ENCODE data around the gene D2HGDH.
A peak's percentile ranks its signal among the peaks of the same experiment; 100 is the strongest.
"Not testable (repeated sequence)": the region's sequence is repeated elsewhere in the genome, so short reads cannot be mapped to it uniquely, and the experiment has no call there.

The D2HGDH gene

GRCh38 chr2:241777170-241777685 is 42.8 kb downstream of the D2HGDH start:
- H3K36me3 ChIP-seq (ENCODE audit: control insufficient read depth, insufficient read depth, low read length): no peaks in the 10 kb centered on the region
- peak overlapping the region; percentile 55 for H3K4me3 ChIP-seq (ENCODE audit: low read length)
- no peak overlapping the region for H3K27ac ChIP-seq (ENCODE audit: low read depth, low read length)
- H3K27me3 ChIP-seq (ENCODE audit: control insufficient read depth, insufficient read depth, low read length): peaks cover 2% of the 10 kb centered on the region
- no peaks in the 10 kb centered on the region for H3K4me1 ChIP-seq (ENCODE audit: control insufficient read depth, insufficient read depth, low read length)
- H3K9ac ChIP-seq (ENCODE audit: low read length): no peak overlapping the region

DNA sequence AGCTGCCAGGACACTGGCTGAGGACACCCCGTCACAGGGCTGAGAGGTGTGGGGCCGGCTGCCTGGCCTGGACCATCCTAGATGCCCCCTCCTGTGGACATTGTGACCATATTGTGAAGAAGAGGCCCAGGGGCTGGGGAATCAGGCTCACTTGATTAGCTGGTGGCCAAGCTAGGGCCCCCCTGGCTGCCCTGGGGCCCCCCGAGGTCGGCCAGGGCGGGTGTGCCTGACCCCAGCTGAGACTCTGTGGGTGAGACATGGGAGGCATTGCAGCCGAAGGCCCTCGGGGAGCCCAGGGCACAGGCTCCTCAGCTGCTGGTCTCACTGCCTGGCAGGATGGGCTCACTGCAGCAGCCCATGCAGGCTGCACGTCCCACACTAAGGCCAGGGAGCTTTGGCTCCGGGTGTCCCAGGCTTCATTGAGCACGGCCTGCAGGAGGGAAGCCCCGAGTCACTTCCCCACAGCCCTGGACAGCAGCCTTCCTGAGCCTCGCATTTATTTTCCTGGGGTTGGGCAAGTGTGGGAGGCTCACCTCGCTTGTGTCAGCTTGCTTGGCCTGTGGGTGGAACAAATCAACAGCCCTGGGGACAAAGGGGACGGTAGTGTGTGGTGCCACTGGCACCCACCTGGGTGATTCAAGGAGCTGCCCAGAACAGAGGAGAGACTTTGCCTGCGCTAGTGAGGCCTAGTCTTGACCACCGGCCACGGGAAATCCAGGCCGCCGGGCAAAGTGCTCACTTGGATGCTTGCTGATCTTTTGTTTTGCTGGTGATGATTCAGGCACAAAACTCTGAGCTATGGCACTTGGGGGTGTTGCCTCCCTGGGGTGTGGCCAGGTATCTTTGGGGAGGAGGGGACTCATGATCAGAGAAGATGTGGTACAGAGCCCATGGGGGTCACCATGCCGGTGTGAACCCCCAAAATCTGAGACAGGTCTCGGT is 43.5 kb downstream of the D2HGDH start:
- H3K9ac ChIP-seq (ENCODE audit: low read length): no peak overlapping the region
- peaks cover 2% of the 10 kb centered on the region for H3K27me3 ChIP-seq (ENCODE audit: control insufficient read depth, insufficient read depth, low read length)
- no peaks in the 10 kb centered on the region for H3K36me3 ChIP-seq (ENCODE audit: control insufficient read depth, insufficient read depth, low read length)
- peak overlapping the region; percentile 55 for H3K4me3 ChIP-seq (ENCODE audit: low read length)
- no peak overlapping the region for H3K27ac ChIP-seq (ENCODE audit: low read depth, low read length)
- no peaks in the 10 kb centered on the region for H3K4me1 ChIP-seq (ENCODE audit: control insufficient read depth, insufficient read depth, low read length)

DNA sequence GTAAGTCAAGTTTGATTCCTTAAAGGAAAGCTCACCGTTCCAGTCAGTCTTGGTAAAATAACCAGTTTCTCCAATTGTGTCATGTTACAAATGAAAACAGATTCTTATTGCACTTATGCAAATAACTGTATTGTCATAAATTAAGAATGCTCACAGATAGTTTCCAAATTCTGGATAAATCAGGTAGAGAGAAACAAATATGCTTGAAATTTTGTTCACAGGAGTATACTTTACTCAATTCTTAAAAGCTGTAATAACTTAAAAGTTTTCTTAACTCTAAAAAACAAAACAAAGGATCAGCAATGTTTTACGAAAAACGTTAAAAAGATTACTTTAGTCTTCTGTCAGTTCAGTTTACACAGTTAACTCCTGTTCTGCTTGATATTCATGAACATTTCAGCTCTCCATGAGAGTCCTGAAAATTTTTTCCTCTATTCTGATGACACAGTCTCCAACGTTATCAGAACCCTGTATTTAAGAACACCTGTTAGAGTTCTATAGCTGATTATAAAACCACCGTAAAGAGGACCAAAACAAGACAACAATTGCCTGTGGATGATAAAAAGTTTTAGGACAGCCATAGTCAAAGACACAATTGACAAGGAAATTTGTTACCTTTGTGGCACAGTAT is 46.6 kb downstream of the D2HGDH start:
- no peaks in the 10 kb centered on the region for H3K4me1 ChIP-seq (ENCODE audit: control insufficient read depth, insufficient read depth, low read length)
- no peak overlapping the region for H3K27ac ChIP-seq (ENCODE audit: low read depth, low read length)
- no peak overlapping the region for H3K4me3 ChIP-seq (ENCODE audit: low read length)
- no peaks in the 10 kb centered on the region for H3K27me3 ChIP-seq (ENCODE audit: control insufficient read depth, insufficient read depth, low read length)
- no peak overlapping the region for H3K9ac ChIP-seq (ENCODE audit: low read length)
- no peaks in the 10 kb centered on the region for H3K36me3 ChIP-seq (ENCODE audit: control insufficient read depth, insufficient read depth, low read length)

DNA sequence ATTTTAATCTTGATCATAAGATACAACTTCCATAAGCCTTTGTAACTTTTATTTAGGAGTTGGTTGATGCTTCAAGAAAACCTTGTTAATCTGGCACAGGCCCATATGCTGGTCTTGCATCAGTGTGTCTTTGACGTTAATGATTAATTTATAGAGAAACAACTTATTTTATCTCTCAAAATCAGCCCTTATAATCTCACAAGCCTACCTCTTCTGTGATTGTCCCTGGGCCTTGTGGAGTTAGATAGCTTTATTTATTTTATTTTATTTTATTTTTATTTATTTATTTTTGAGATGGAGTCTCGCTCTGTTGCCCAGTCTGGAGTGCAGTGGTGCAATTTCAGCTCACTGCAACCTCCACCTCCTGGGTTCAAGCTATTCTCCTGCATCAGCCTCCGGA is 47.6 kb downstream of the D2HGDH start:
- not testable (repeated sequence) for H3K27ac ChIP-seq (ENCODE audit: low read depth, low read length); H3K27me3 ChIP-seq (ENCODE audit: control insufficient read depth, insufficient read depth, low read length); H3K9ac ChIP-seq (ENCODE audit: low read length); H3K4me3 ChIP-seq (ENCODE audit: low read length); H3K4me1 ChIP-seq (ENCODE audit: control insufficient read depth, insufficient read depth, low read length); H3K36me3 ChIP-seq (ENCODE audit: control insufficient read depth, insufficient read depth, low read length)

- Histone ChIP-seq H3K4me1 (ENCODE audit: control insufficient read depth, insufficient read depth, low read length) (no peaks in the 10 kb centered on the region), H3K36me3 (ENCODE audit: control insufficient read depth, insufficient read depth, low read length) (no peaks in the 10 kb centered on the region), H3K27me3 (ENCODE audit: control insufficient read depth, insufficient read depth, low read length) (no peaks in the 10 kb centered on the region), H3K4me3 (ENCODE audit: low read length) (no peak overlapping the region), H3K9ac (ENCODE audit: low read length) (no peak overlapping the region), H3K27ac (ENCODE audit: low read depth, low read length) (no peak overlapping the region)
These were observed 53.7 kb downstream of the D2HGDH start for GRCh38 chr2:241788135-241788534.

DNA sequence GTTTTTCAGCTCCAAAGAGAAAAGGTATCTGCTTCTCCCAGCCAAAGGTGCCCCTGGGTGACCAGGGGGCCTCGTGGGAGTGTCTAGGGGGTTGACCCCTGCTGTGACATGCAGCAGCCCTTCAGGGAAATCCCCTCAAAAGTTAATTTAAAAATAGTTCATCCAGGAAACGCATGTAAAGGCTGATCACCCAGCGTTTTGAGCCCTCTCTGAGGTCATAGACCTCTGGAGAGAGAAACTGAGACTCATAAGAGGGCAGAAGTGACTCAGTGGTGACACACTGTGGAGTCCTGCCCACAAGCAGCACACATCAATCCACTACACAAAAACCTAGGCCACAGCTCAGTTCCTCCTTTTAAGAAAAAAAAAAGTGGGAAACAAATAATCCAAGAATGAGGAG is 54.1 kb downstream of the D2HGDH start:
- no peak overlapping the region for H3K9ac ChIP-seq (ENCODE audit: low read length)
- no peak overlapping the region for H3K27ac ChIP-seq (ENCODE audit: low read depth, low read length)
- no peaks in the 10 kb centered on the region for H3K27me3 ChIP-seq (ENCODE audit: control insufficient read depth, insufficient read depth, low read length)
- H3K36me3 ChIP-seq (ENCODE audit: control insufficient read depth, insufficient read depth, low read length): no peaks in the 10 kb centered on the region
- no peaks in the 10 kb centered on the region for H3K4me1 ChIP-seq (ENCODE audit: control insufficient read depth, insufficient read depth, low read length)
- no peak overlapping the region for H3K4me3 ChIP-seq (ENCODE audit: low read length)

DNA sequence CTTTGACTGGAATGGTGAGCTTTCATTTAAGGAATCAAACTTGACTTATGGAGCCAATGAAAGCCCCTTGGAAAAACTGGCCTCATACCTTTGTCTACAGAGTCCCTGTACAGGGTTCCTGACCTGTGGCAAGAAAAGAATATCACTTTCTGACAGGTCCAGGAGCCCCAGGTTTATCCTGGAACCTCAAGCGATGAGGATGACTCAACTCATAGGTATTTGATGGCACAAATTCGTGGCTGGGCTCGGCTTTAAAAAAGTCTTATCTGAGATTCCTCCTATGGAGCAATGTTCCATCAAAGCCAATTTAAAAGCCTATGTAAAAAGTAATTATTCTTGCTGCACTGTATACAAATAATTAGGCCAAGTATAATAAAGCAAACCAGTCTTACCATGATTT is 57.0 kb downstream of the D2HGDH start:
- not testable (repeated sequence) for H3K9ac ChIP-seq (ENCODE audit: low read length); H3K27me3 ChIP-seq (ENCODE audit: control insufficient read depth, insufficient read depth, low read length); H3K36me3 ChIP-seq (ENCODE audit: control insufficient read depth, insufficient read depth, low read length); H3K27ac ChIP-seq (ENCODE audit: low read depth, low read length); H3K4me3 ChIP-seq (ENCODE audit: low read length); H3K4me1 ChIP-seq (ENCODE audit: control insufficient read depth, insufficient read depth, low read length)

GRCh38 chr2:241793385-241793784 is 59.0 kb downstream of the D2HGDH start:
- no peak overlapping the region for H3K4me3 ChIP-seq (ENCODE audit: low read length)
- no peaks in the 10 kb centered on the region for H3K36me3 ChIP-seq (ENCODE audit: control insufficient read depth, insufficient read depth, low read length)
- no peak overlapping the region for H3K27ac ChIP-seq (ENCODE audit: low read depth, low read length)
- no peak overlapping the region for H3K9ac ChIP-seq (ENCODE audit: low read length)
- no peaks in the 10 kb centered on the region for H3K4me1 ChIP-seq (ENCODE audit: control insufficient read depth, insufficient read depth, low read length)
- H3K27me3 ChIP-seq (ENCODE audit: control insufficient read depth, insufficient read depth, low read length): no peaks in the 10 kb centered on the region

DNA sequence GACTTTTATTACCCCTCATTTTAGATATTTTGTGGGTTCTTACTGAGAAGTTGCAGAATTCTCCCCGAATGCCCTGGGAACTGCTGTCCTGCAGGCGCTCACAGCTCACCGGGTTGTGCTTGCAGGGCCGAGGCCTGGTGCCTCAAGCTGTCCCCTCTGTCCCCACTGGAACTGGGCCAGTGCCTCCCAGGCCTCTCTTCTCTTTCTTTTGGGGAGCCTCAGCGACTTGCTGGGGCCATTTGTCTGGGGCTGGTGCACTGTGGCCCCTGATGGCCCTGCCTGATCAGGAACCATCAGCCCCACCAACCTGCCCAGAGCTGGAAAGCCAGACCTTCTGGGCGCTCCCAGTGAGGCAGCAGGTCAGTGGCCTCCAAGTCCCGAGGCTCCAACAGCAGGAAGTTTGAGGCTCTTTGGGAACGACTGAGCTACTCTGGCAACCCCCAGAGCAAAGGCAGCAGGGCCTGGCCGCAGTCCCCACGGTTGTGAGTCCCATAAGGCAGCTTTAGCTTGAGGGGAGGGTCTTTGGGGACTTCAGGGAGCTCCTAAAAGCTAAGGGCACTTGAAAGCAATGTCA is 59.9 kb downstream of the D2HGDH start:
- Histone ChIP-seq H3K9ac (ENCODE audit: low read length) (no peak overlapping the region), H3K36me3 (ENCODE audit: control insufficient read depth, insufficient read depth, low read length) (no peaks in the 10 kb centered on the region), H3K27ac (ENCODE audit: low read depth, low read length) (no peak overlapping the region), H3K27me3 (ENCODE audit: control insufficient read depth, insufficient read depth, low read length) (no peaks in the 10 kb centered on the region), H3K4me3 (ENCODE audit: low read length) (no peak overlapping the region), H3K4me1 (ENCODE audit: control insufficient read depth, insufficient read depth, low read length) (no peaks in the 10 kb centered on the region)

GRCh38 chr2:241795021-241795999 is 60.9 kb downstream of the D2HGDH start:
- no peaks in the 10 kb centered on the region for H3K4me1 ChIP-seq (ENCODE audit: control insufficient read depth, insufficient read depth, low read length)
- H3K27me3 ChIP-seq (ENCODE audit: control insufficient read depth, insufficient read depth, low read length): no peaks in the 10 kb centered on the region
- H3K36me3 ChIP-seq (ENCODE audit: control insufficient read depth, insufficient read depth, low read length): no peaks in the 10 kb centered on the region
- H3K9ac ChIP-seq (ENCODE audit: low read length): no peak overlapping the region
- H3K27ac ChIP-seq (ENCODE audit: low read depth, low read length): no peak overlapping the region
- peak overlapping the region; percentile 28 for H3K4me3 ChIP-seq (ENCODE audit: low read length)

DNA sequence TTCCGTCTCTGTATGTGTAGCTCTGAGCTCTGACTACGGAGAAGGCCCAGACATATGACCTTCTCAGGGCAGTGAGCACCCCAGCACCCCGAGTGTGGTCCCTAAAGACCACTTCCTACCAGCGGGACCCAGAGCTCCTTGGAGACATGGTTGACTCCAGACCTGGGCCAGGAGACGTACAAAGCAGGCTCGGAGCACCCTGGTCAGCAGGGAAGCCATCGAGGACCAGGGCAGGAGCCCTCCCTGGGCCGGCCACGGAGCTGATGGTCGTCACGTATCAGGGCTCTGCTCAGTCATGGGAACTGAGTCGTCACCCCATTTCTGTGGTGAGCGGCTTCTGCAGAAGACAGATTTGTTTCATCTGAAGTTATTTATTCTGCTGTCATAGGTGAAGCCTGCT is 61.8 kb downstream of the D2HGDH start:
- no peak overlapping the region for H3K9ac ChIP-seq (ENCODE audit: low read length)
- no peaks in the 10 kb centered on the region for H3K36me3 ChIP-seq (ENCODE audit: control insufficient read depth, insufficient read depth, low read length)
- no peaks in the 10 kb centered on the region for H3K27me3 ChIP-seq (ENCODE audit: control insufficient read depth, insufficient read depth, low read length)
- no peak overlapping the region for H3K27ac ChIP-seq (ENCODE audit: low read depth, low read length)
- H3K4me1 ChIP-seq (ENCODE audit: control insufficient read depth, insufficient read depth, low read length): no peaks in the 10 kb centered on the region
- no peak overlapping the region for H3K4me3 ChIP-seq (ENCODE audit: low read length)

Measured in rectal smooth muscle tissue (tissue), 1 donor.